Activated naive CD4-positive, alpha-beta T cell treated with anti-CD3 and anti-CD28 coated beads, Interleukin-2, amount 50 U/mL, for 24 hours (primary cell): ENCODE measurements around the gene NPAS3.

Experiments
- H3K27ac Mint-ChIP-seq: one replicate; pipeline ENCODE4 v1.8.0; 2021; ENCODE audit warnings: mild to moderate bottlenecking, mixed read lengths
- H3K27me3 Mint-ChIP-seq: one replicate; pipeline ENCODE4 v1.8.0; 2021; ENCODE audit warnings: mixed read lengths
- H3K36me3 Mint-ChIP-seq: one replicate; pipeline ENCODE4 v1.8.0; 2021; ENCODE audit warnings: mixed read lengths
- H3K4me1 Mint-ChIP-seq: one replicate; pipeline ENCODE4 v1.8.0; 2021; ENCODE audit warnings: mixed read lengths
- H3K4me3 Mint-ChIP-seq: one replicate; pipeline ENCODE4 v1.8.0; 2021; ENCODE audit warnings: mild to moderate bottlenecking, mixed read lengths
- H3K9me3 Mint-ChIP-seq: one replicate; pipeline ENCODE4 v1.8.0; 2021; ENCODE audit warnings: mixed read lengths

NPAS3 gene

GRCh38 chr14:33516898-33517436 lies 578.3 kb downstream of the NPAS3 start:
- no peak overlapping the region for H3K4me3 Mint-ChIP-seq
- no peaks in the 10 kb centered on the region for H3K36me3 Mint-ChIP-seq
- H3K9me3 Mint-ChIP-seq: peaks cover 4% of the 10 kb centered on the region
- H3K27ac Mint-ChIP-seq: no peak overlapping the region
- no peaks in the 10 kb centered on the region for H3K4me1 Mint-ChIP-seq
- no peaks in the 10 kb centered on the region for H3K27me3 Mint-ChIP-seq

GRCh38 chr14:33521192-33521591 lies 582.5 kb downstream of the NPAS3 start:
- Mint-ChIP-seq H3K4me1 (no peaks in the 10 kb centered on the region), H3K27ac (no peak overlapping the region), H3K36me3 (no peaks in the 10 kb centered on the region), H3K9me3 (no peaks in the 10 kb centered on the region), H3K27me3 (no peaks in the 10 kb centered on the region), H3K4me3 (no peak overlapping the region)

GRCh38 chr14:33524244-33524643 lies 585.6 kb downstream of the NPAS3 start:
- Mint-ChIP-seq H3K27me3 (no peaks in the 10 kb centered on the region), H3K27ac (no peak overlapping the region), H3K9me3 (no peaks in the 10 kb centered on the region), H3K4me3 (no peak overlapping the region), H3K36me3 (no peaks in the 10 kb centered on the region), H3K4me1 (no peaks in the 10 kb centered on the region)

GRCh38 chr14:33525626-33526025 lies 586.9 kb downstream of the NPAS3 start:
- H3K4me1 Mint-ChIP-seq: no peaks in the 10 kb centered on the region

GRCh38 chr14:33527023-33527634 lies 588.5 kb downstream of the NPAS3 start:
- H3K9me3 Mint-ChIP-seq: no peaks in the 10 kb centered on the region
- H3K36me3 Mint-ChIP-seq: no peaks in the 10 kb centered on the region
- no peak overlapping the region for H3K4me3 Mint-ChIP-seq
- H3K4me1 Mint-ChIP-seq: no peaks in the 10 kb centered on the region
- no peaks in the 10 kb centered on the region for H3K27me3 Mint-ChIP-seq
- no peak overlapping the region for H3K27ac Mint-ChIP-seq

More at GRCh38 chr14:33525626-33526025, 586.9 kb downstream of the NPAS3 start:
- H3K36me3 Mint-ChIP-seq: no peaks in the 10 kb centered on the region
- H3K27ac Mint-ChIP-seq: no peak overlapping the region
- no peaks in the 10 kb centered on the region for H3K27me3 Mint-ChIP-seq
- no peak overlapping the region for H3K4me3 Mint-ChIP-seq
- H3K9me3 Mint-ChIP-seq: no peaks in the 10 kb centered on the region

- H3K27me3 Mint-ChIP-seq: no peaks in the 10 kb centered on the region
- no peak overlapping the region for H3K27ac Mint-ChIP-seq
- H3K36me3 Mint-ChIP-seq: no peaks in the 10 kb centered on the region
- no peaks in the 10 kb centered on the region for H3K9me3 Mint-ChIP-seq
- no peaks in the 10 kb centered on the region for H3K4me1 Mint-ChIP-seq
- H3K4me3 Mint-ChIP-seq: no peak overlapping the region
These were observed 590.0 kb downstream of the NPAS3 start for GRCh38 chr14:33528655-33529054.

GRCh38 chr14:33529787-33530757 lies 591.4 kb downstream of the NPAS3 start:
- H3K36me3 Mint-ChIP-seq: no peaks in the 10 kb centered on the region
- H3K9me3 Mint-ChIP-seq: no peaks in the 10 kb centered on the region
- no peak overlapping the region for H3K4me3 Mint-ChIP-seq

GRCh38 chr14:33532553-33532952 lies 593.9 kb downstream of the NPAS3 start:
- H3K9me3 Mint-ChIP-seq: no peaks in the 10 kb centered on the region
- no peak overlapping the region for H3K27ac Mint-ChIP-seq
- H3K27me3 Mint-ChIP-seq: no peaks in the 10 kb centered on the region
- H3K4me1 Mint-ChIP-seq: no peaks in the 10 kb centered on the region
- H3K4me3 Mint-ChIP-seq: no peak overlapping the region
- H3K36me3 Mint-ChIP-seq: no peaks in the 10 kb centered on the region

More at GRCh38 chr14:33529787-33530757, 591.4 kb downstream of the NPAS3 start:
- H3K27me3 Mint-ChIP-seq: no peaks in the 10 kb centered on the region
- H3K27ac Mint-ChIP-seq: no peak overlapping the region
- H3K4me1 Mint-ChIP-seq: no peaks in the 10 kb centered on the region

GRCh38 chr14:33534104-33534503 lies 595.4 kb downstream of the NPAS3 start:
- Mint-ChIP-seq H3K27me3 (no peaks in the 10 kb centered on the region), H3K9me3 (no peaks in the 10 kb centered on the region), H3K27ac (no peak overlapping the region), H3K36me3 (no peaks in the 10 kb centered on the region), H3K4me3 (no peak overlapping the region), H3K4me1 (no peaks in the 10 kb centered on the region)

- H3K4me1 Mint-ChIP-seq: no peaks in the 10 kb centered on the region
- no peaks in the 10 kb centered on the region for H3K36me3 Mint-ChIP-seq
- H3K4me3 Mint-ChIP-seq: no peak overlapping the region
- no peaks in the 10 kb centered on the region for H3K9me3 Mint-ChIP-seq
- H3K27ac Mint-ChIP-seq: no peak overlapping the region
- H3K27me3 Mint-ChIP-seq: no peaks in the 10 kb centered on the region
These were observed 596.0 kb downstream of the NPAS3 start for GRCh38 chr14:33534632-33535031.

GRCh38 chr14:33539918-33540357 lies 601.3 kb downstream of the NPAS3 start:
- Mint-ChIP-seq H3K4me1 (no peaks in the 10 kb centered on the region), H3K27ac (no peak overlapping the region), H3K4me3 (no peak overlapping the region), H3K36me3 (no peaks in the 10 kb centered on the region), H3K27me3 (peaks cover 3% of the 10 kb centered on the region), H3K9me3 (no peaks in the 10 kb centered on the region)

GRCh38 chr14:33541171-33541570 lies 602.5 kb downstream of the NPAS3 start:
- Mint-ChIP-seq H3K4me1 (no peaks in the 10 kb centered on the region), H3K36me3 (no peaks in the 10 kb centered on the region), H3K4me3 (no peak overlapping the region), H3K27me3 (peaks cover 5% of the 10 kb centered on the region), H3K27ac (no peak overlapping the region), H3K9me3 (no peaks in the 10 kb centered on the region)

- Mint-ChIP-seq H3K36me3 (no peaks in the 10 kb centered on the region), H3K9me3 (no peaks in the 10 kb centered on the region), H3K27ac (no peak overlapping the region), H3K4me1 (no peaks in the 10 kb centered on the region), H3K4me3 (no peak overlapping the region), H3K27me3 (peaks cover 5% of the 10 kb centered on the region)
These were observed 603.9 kb downstream of the NPAS3 start for GRCh38 chr14:33542338-33543287.

GRCh38 chr14:33545696-33546095 lies 607.0 kb downstream of the NPAS3 start:
- Mint-ChIP-seq H3K27ac (no peak overlapping the region), H3K4me1 (no peaks in the 10 kb centered on the region), H3K9me3 (no peaks in the 10 kb centered on the region), H3K4me3 (no peak overlapping the region), H3K27me3 (peaks cover 5% of the 10 kb centered on the region), H3K36me3 (no peaks in the 10 kb centered on the region)

GRCh38 chr14:33548606-33549005 lies 609.9 kb downstream of the NPAS3 start:
- Mint-ChIP-seq H3K4me3 (no peak overlapping the region), H3K27ac (no peak overlapping the region), H3K9me3 (no peaks in the 10 kb centered on the region), H3K36me3 (no peaks in the 10 kb centered on the region), H3K4me1 (no peaks in the 10 kb centered on the region), H3K27me3 (peaks cover 2% of the 10 kb centered on the region)
